CD4-positive, alpha-beta T cell (primary cell): Measurements from ENCODE around the gene NANS. TPM values are rescaled to one million over a fixed set of nuclear protein-coding genes. Genes with fewer than 3 reads are reported as not detected.

Source experiments
- ATAC-seq: fragments of 200-7000 bp; cut with Tn5 transposase; one replicate; pipeline ENCODE4 v1.10.0; 2022; ENCODE audit warnings: mild to moderate bottlenecking; ENCODE audit not compliant: poor library complexity
- CTCF ChIA-PET: fragments of 350-600 bp; sonication (Branson Sonifier 250); formaldehyde crosslinking; loops from one replicate; lab custom pipeline; 2021; ENCODE audit warnings: antibody characterized with exemption, inconsistent platforms; lab: Charles Lee
- POLR2A ChIA-PET: fragments of 350-600 bp; sonication (Branson Sonifier 250); formaldehyde crosslinking; loops from one replicate; lab custom pipeline; 2021; ENCODE audit warnings: antibody characterized with exemption, inconsistent platforms; lab: Charles Lee
- DNase-seq, 14 experiments: peaks; one replicate each; pipeline ENCODE4 v3.0.0-alpha.2; 2013 to 2020; ENCODE audit warnings: mixed read lengths in 2 of 14
- H3K27ac ChIP-seq, 2 donors: one replicate each; pipeline versions ENCODE4 v1.5.1 to v1.7.0; 2013; ENCODE audit warnings: low read length in 2 of 2, low read depth in 1 of 2, mild to moderate bottlenecking in 1 of 2
- H3K27me3 ChIP-seq, 2 experiments: 1 replicate in 1 of 2; 2 replicates in 1 of 2; pipeline versions ENCODE4 v1.6.1 to v1.7.0; 2013; ENCODE audit warnings: low read length in 2 of 2, control low read depth in 1 of 2, mild to moderate bottlenecking in 1 of 2, moderate library complexity in 1 of 2; ENCODE audit not compliant: insufficient read depth in 2 of 2, control insufficient read depth in 1 of 2
- H3K36me3 ChIP-seq: one replicate; pipeline ENCODE4 v1.6.1; 2013; ENCODE audit warnings: low read length, control low read depth; ENCODE audit not compliant: insufficient read depth
- H3K4me1 ChIP-seq: one replicate; pipeline ENCODE4 v1.6.1; 2013; ENCODE audit warnings: low read length, control low read depth; ENCODE audit not compliant: insufficient read depth
- H3K4me3 ChIP-seq: one replicate; pipeline ENCODE4 v1.5.1; 2013; ENCODE audit warnings: mild to moderate bottlenecking, low read length, moderate library complexity
- H3K9me3 ChIP-seq, 2 experiments: 1 replicate in 1 of 2; 2 replicates in 1 of 2; pipeline versions ENCODE4 v1.6.1 to v1.7.0; 2013; ENCODE audit warnings: low read length in 2 of 2, mild to moderate bottlenecking in 2 of 2, control low read depth in 1 of 2, moderate library complexity in 1 of 2; ENCODE audit not compliant: control insufficient read depth in 1 of 2, insufficient read depth in 1 of 2
- H3K27ac Mint-ChIP-seq: one replicate; pipeline ENCODE4 v1.8.0; 2020; ENCODE audit warnings: mixed read lengths
- H3K27me3 Mint-ChIP-seq: one replicate; pipeline ENCODE4 v1.8.0; 2021; ENCODE audit warnings: mixed read lengths
- H3K36me3 Mint-ChIP-seq: one replicate; pipeline ENCODE4 v1.8.0; 2021; ENCODE audit warnings: low read depth, mixed read lengths
- H3K4me1 Mint-ChIP-seq: one replicate; pipeline ENCODE4 v1.8.0; 2021; ENCODE audit warnings: low read depth, mixed read lengths
- H3K4me3 Mint-ChIP-seq: one replicate; pipeline ENCODE4 v1.8.0; 2020; ENCODE audit warnings: mild to moderate bottlenecking, mixed read lengths
- H3K9me3 Mint-ChIP-seq: one replicate; pipeline ENCODE4 v1.8.0; 2020; ENCODE audit warnings: mixed read lengths
- CTCF ChIP-seq: fragments of 200-600 bp; IDR thresholded peaks from one replicate; pipeline ENCODE4 v1.8.0; 2022; ENCODE audit warnings: antibody characterized with exemption, mild to moderate bottlenecking
- intact Hi-C, 2 experiments: fragments of 100-400 bp; cut with DNase I in 1 of 2; cut with micrococcal nuclease in 1 of 2; formaldehyde crosslinking; loops; one replicate each; pipeline versions ENCODE4 v1.15.1 to v1.9.0; 2023 to 2025; cut with DNase I, micrococcal nuclease
- total RNA-seq, 174 experiments: library from RNA in 2 of 174; stranded (reverse) in 2 of 174; gene quantifications; one replicate each; pipeline ENCODE4 v1.2.3 and lab custom pipeline; 2021 to 2026

The NANS gene
- total RNA-seq, 2 experiments from 2014 or later, result 70.5 to 74.0 TPM

- no peaks in the 10 kb centered on the region for H3K27me3 Mint-ChIP-seq
- CTCF ChIA-PET, result no interaction called here
Observed at GRCh38 chr9:98024702-98025101, 31.8 kb upstream of the NANS start.

DNA sequence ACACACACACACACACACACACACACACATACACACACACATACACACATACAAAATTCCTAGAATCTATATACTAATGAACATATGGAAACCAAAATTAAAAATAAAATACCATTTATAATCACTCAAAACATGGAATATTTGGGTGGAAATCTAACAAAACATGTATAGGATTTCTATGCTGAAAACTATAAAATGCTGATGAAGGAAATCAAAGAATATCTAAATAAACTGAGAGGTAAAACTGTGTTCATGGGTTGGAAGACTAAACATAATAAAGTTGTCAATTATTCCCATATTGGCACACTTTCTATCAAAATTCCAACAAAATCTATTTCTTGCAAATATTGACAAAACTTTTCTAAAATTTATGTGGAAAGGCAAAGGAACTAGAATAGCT, 25.4 kb upstream of the NANS start:
- no peak for TF ChIP-seq CTCF
- no peak overlapping the region for H3K27ac Mint-ChIP-seq
- no peaks in the 10 kb centered on the region for H3K9me3 ChIP-seq
- ATAC-seq, result no peak
- H3K27me3 Mint-ChIP-seq, result no peaks in the 10 kb centered on the region
- no peak overlapping the region for H3K4me3 ChIP-seq
- ChIA-PET CTCF (interaction anchor here (1.0 kb wide), 1 partner anchor 48 kb away, joined by 3 read pairs; the partner anchor contains the start of gene ANP32B), POLR2A (no interaction called here)
- intact Hi-C loops, result loop anchor here (5.0 to 10.0 kb wide), 2 partner anchors 44 to 226 kb away; no protein-coding TSS in a partner anchor
- peaks cover 5% of the 10 kb centered on the region for H3K4me1 Mint-ChIP-seq
- H3K4me3 Mint-ChIP-seq, result no peak overlapping the region
- no peaks in the 10 kb centered on the region for H3K9me3 Mint-ChIP-seq
- no peak for DNase-seq
- H3K4me1 ChIP-seq, result peaks cover 6% of the 10 kb centered on the region
- H3K36me3 ChIP-seq, result no peaks in the 10 kb centered on the region
- H3K27me3 ChIP-seq, result no peaks in the 10 kb centered on the region
- no peak overlapping the region for H3K27ac ChIP-seq
- peaks cover under 1% of the 10 kb centered on the region for H3K36me3 Mint-ChIP-seq

More at GRCh38 chr9:98024702-98025101, 31.8 kb upstream of the NANS start:
- peaks cover 4% of the 10 kb centered on the region for H3K36me3 ChIP-seq
- no peaks in the 10 kb centered on the region for H3K9me3 Mint-ChIP-seq
- H3K4me1 Mint-ChIP-seq, result no peaks in the 10 kb centered on the region
- no peak overlapping the region for H3K4me3 Mint-ChIP-seq
- no peak for DNase-seq
- TF ChIP-seq CTCF, result no peak
- H3K27ac ChIP-seq, result no peak overlapping the region
- H3K4me1 ChIP-seq, result no peaks in the 10 kb centered on the region
- POLR2A ChIA-PET, result interaction anchor here (1.6 kb wide), 2 partner anchors 10 to 103 kb away, joined by 4 read pairs; partner anchors contain the start of gene TRMO
- H3K27ac Mint-ChIP-seq, result no peak overlapping the region
- H3K9me3 ChIP-seq, result no peaks in the 10 kb centered on the region
- peaks cover 8% of the 10 kb centered on the region for H3K36me3 Mint-ChIP-seq
- ATAC-seq, result no peak
- no peaks in the 10 kb centered on the region for H3K27me3 ChIP-seq
- H3K4me3 ChIP-seq, result no peak overlapping the region
- intact Hi-C loops, result no loop called here

GRCh38 chr9:98031935-98032334, 24.6 kb upstream of the NANS start:
- H3K4me3 Mint-ChIP-seq, result no peak overlapping the region
- no peaks in the 10 kb centered on the region for H3K9me3 ChIP-seq
- H3K36me3 ChIP-seq, result no peaks in the 10 kb centered on the region
- no peak overlapping the region for H3K27ac Mint-ChIP-seq
- H3K27ac ChIP-seq, result no peak overlapping the region
- H3K4me3 ChIP-seq, result no peak overlapping the region
- CTCF ChIA-PET, result interaction anchor here (0.7 to 1.0 kb wide), 3 partner anchors 49 to 142 kb away, joined by 3 read pairs; partner anchors contain the start of gene ANP32B
- DNase-seq (no peak), ATAC-seq (no peak)
- H3K27me3 ChIP-seq, result no peaks in the 10 kb centered on the region
- no peak for TF ChIP-seq CTCF
- H3K27me3 Mint-ChIP-seq, result no peaks in the 10 kb centered on the region
- H3K36me3 Mint-ChIP-seq, result no peaks in the 10 kb centered on the region
- POLR2A ChIA-PET, result no interaction called here
- H3K4me1 ChIP-seq, result peaks cover 6% of the 10 kb centered on the region
- peaks cover 5% of the 10 kb centered on the region for H3K4me1 Mint-ChIP-seq
- no peaks in the 10 kb centered on the region for H3K9me3 Mint-ChIP-seq
- intact Hi-C loops, result loop anchor here (5.0 to 10.0 kb wide), 2 partner anchors 45 to 227 kb away; no protein-coding TSS in a partner anchor
